BLaER1 treated with 17β-estradiol and CSF1 and Interleukin-3, amounts not matched to agents 10 nM and 100 nM (cell line): ENCODE data around the gene OSBPL1A.

Source experiments
- H3K27ac ChIP-seq, 11 experiments: shearing (Covaris generic); formaldehyde crosslinking; 2 replicates each; pipeline ENCODE4 v1.8.1; 2022
- H3K27me3 ChIP-seq, 11 experiments: shearing (Covaris generic); formaldehyde crosslinking; 2 replicates each; pipeline ENCODE4 v1.8.1; 2022
- H3K36me3 ChIP-seq, 11 experiments: shearing (Covaris generic); formaldehyde crosslinking; 2 replicates each; pipeline ENCODE4 v1.8.1; 2022
- H3K4me1 ChIP-seq, 10 experiments: shearing (Covaris generic); formaldehyde crosslinking; 2 replicates each; pipeline ENCODE4 v1.8.1; 2022
- H3K4me2 ChIP-seq, 11 experiments: shearing (Covaris generic); formaldehyde crosslinking; 2 replicates each; pipeline ENCODE4 v1.8.1; 2022
- H3K4me3 ChIP-seq, 10 experiments: shearing (Covaris generic); formaldehyde crosslinking; 2 replicates each; pipeline ENCODE4 v1.8.1; 2022
- H3K9ac ChIP-seq, 11 experiments: shearing (Covaris generic); formaldehyde crosslinking; 2 replicates each; pipeline ENCODE4 v1.8.1; 2022
- H3K9me3 ChIP-seq, 11 experiments: shearing (Covaris generic); formaldehyde crosslinking; replicated peaks in 1 of 11; 2 replicates each; pipeline ENCODE4 v1.8.1; 2022
- H4K20me1 ChIP-seq, 11 experiments: shearing (Covaris generic); formaldehyde crosslinking; 2 replicates each; pipeline ENCODE4 v1.8.1; 2022
- Cebpa-rat ChIP-seq, 11 experiments: shearing (Covaris generic); IDR thresholded peaks; 2 replicates each; pipeline ENCODE4 v1.8.1; 2022

The OSBPL1A gene

GRCh38 chr18:24189664-24190346 lies 207.8 kb downstream of the OSBPL1A start:
- Histone ChIP-seq H4K20me1 (no peaks in the 10 kb centered on the region), H3K27ac (no peak overlapping the region), H3K27me3 (no peaks in the 10 kb centered on the region), H3K9me3 (no peaks in the 10 kb centered on the region), H3K4me1 (peaks cover 0 to 35% (median 0%) of the 10 kb centered on the region in 10 experiments; a peak in 7 of 20 replicates), H3K9ac (no peak overlapping the region), H3K36me3 (peaks cover 0 to 9% (median 0%) of the 10 kb centered on the region in 11 experiments; a peak in 4 of 22 replicates), H3K4me2 (peak overlapping the region in 2 of 11 experiments; percentile 49 to 55; a peak in 3 of 22 replicates), H3K4me3 (no peak overlapping the region)
- TF ChIP-seq Cebpa-rat (IDR thresholded peaks at IDR 0.05): no peak

GRCh38 chr18:24189007-24189528 lies 208.6 kb downstream of the OSBPL1A start:
- peak overlapping the region in 3 of 11 experiments; percentile 22 to 55 (median 49); a peak in 6 of 22 replicates for H3K4me2 ChIP-seq
- H3K4me1 ChIP-seq: peaks cover 0 to 35% (median 0%) of the 10 kb centered on the region in 10 experiments; a peak in 7 of 20 replicates
- no peak overlapping the region for H3K27ac ChIP-seq
- H3K27me3 ChIP-seq: no peaks in the 10 kb centered on the region
- H4K20me1 ChIP-seq: no peaks in the 10 kb centered on the region
- H3K9ac ChIP-seq: no peak overlapping the region
- no peaks in the 10 kb centered on the region for H3K9me3 ChIP-seq
- peaks cover 0 to 9% (median 0%) of the 10 kb centered on the region in 11 experiments; a peak in 4 of 22 replicates for H3K36me3 ChIP-seq
- no peak overlapping the region for H3K4me3 ChIP-seq
- no peak for TF ChIP-seq Cebpa-rat (IDR thresholded peaks at IDR 0.05)

- H3K4me1 ChIP-seq: peaks cover 0 to 35% (median 0%) of the 10 kb centered on the region in 10 experiments; a peak in 7 of 20 replicates
- H4K20me1 ChIP-seq: no peaks in the 10 kb centered on the region
- H3K27ac ChIP-seq: no peak overlapping the region
- no peaks in the 10 kb centered on the region for H3K9me3 ChIP-seq
- H3K4me2 ChIP-seq: peak overlapping the region in 3 of 11 experiments; percentile 22 to 55 (median 49); a peak in 6 of 22 replicates
- no peaks in the 10 kb centered on the region for H3K27me3 ChIP-seq
- H3K9ac ChIP-seq: no peak overlapping the region
- no peak overlapping the region for H3K4me3 ChIP-seq
- no peak for TF ChIP-seq Cebpa-rat (IDR thresholded peaks at IDR 0.05)
- peaks cover 0 to 9% (median 0%) of the 10 kb centered on the region in 11 experiments; a peak in 4 of 22 replicates for H3K36me3 ChIP-seq
Measured at GRCh38 chr18:24188120-24188519, 209.5 kb downstream of the OSBPL1A start.

- peak overlapping the region in 3 of 11 experiments; percentile 22 to 55 (median 53); a peak in 4 of 22 replicates for H3K4me2 ChIP-seq
- no peak overlapping the region for H3K9ac ChIP-seq
- no peak overlapping the region for H3K27ac ChIP-seq
- no peaks in the 10 kb centered on the region for H3K9me3 ChIP-seq
- H3K4me3 ChIP-seq: no peak overlapping the region
- H4K20me1 ChIP-seq: no peaks in the 10 kb centered on the region
- peaks cover 0 to 35% (median 0%) of the 10 kb centered on the region in 10 experiments; a peak in 7 of 20 replicates for H3K4me1 ChIP-seq
- TF ChIP-seq Cebpa-rat (IDR thresholded peaks at IDR 0.05): no peak
- H3K27me3 ChIP-seq: no peaks in the 10 kb centered on the region
- H3K36me3 ChIP-seq: peaks cover 0 to 9% (median 0%) of the 10 kb centered on the region in 11 experiments; a peak in 4 of 22 replicates
Measured at GRCh38 chr18:24187689-24188088, 209.9 kb downstream of the OSBPL1A start.

- no peak for TF ChIP-seq Cebpa-rat (IDR thresholded peaks at IDR 0.05)
- Histone ChIP-seq H3K9ac (no peak overlapping the region), H3K27me3 (no peaks in the 10 kb centered on the region), H3K4me1 (peaks cover 0 to 35% (median 0%) of the 10 kb centered on the region in 10 experiments; a peak in 7 of 20 replicates), H4K20me1 (no peaks in the 10 kb centered on the region), H3K36me3 (peaks cover 0 to 9% (median 0%) of the 10 kb centered on the region in 11 experiments; a peak in 4 of 22 replicates), H3K4me3 (no peak overlapping the region), H3K27ac (no peak overlapping the region), H3K4me2 (peak overlapping the region in 2 of 11 experiments; percentile 53 to 55; a peak in 2 of 22 replicates), H3K9me3 (no peaks in the 10 kb centered on the region)
Measured at GRCh38 chr18:24187049-24187448, 210.6 kb downstream of the OSBPL1A start.

GRCh38 chr18:24185805-24186204 lies 211.8 kb downstream of the OSBPL1A start:
- Histone ChIP-seq H3K9me3 (no peaks in the 10 kb centered on the region), H3K36me3 (peaks cover 0 to 9% (median 0%) of the 10 kb centered on the region in 11 experiments; a peak in 4 of 22 replicates), H4K20me1 (no peaks in the 10 kb centered on the region), H3K4me2 (no peak overlapping the region), H3K4me1 (peaks cover 0 to 35% (median 0%) of the 10 kb centered on the region in 10 experiments; a peak in 7 of 20 replicates), H3K27me3 (no peaks in the 10 kb centered on the region), H3K4me3 (no peak overlapping the region), H3K27ac (no peak overlapping the region), H3K9ac (no peak overlapping the region)
- no peak for TF ChIP-seq Cebpa-rat (IDR thresholded peaks at IDR 0.05)

- H4K20me1 ChIP-seq: no peaks in the 10 kb centered on the region
- no peak overlapping the region for H3K4me3 ChIP-seq
- H3K36me3 ChIP-seq: peaks cover 0 to 10% (median 0%) of the 10 kb centered on the region in 11 experiments; a peak in 4 of 22 replicates
- no peak overlapping the region for H3K27ac ChIP-seq
- peaks cover 7 to 17% (median 8%) of the 10 kb centered on the region in 10 experiments for H3K4me1 ChIP-seq
- H3K9ac ChIP-seq: no peak overlapping the region
- no peak for TF ChIP-seq Cebpa-rat (IDR thresholded peaks at IDR 0.05)
- H3K4me2 ChIP-seq: no peak overlapping the region
- no peaks in the 10 kb centered on the region for H3K27me3 ChIP-seq
- no peaks in the 10 kb centered on the region for H3K9me3 ChIP-seq
Measured at GRCh38 chr18:24181806-24182205, 215.8 kb downstream of the OSBPL1A start.

GRCh38 chr18:24180048-24180447 lies 217.6 kb downstream of the OSBPL1A start:
- Histone ChIP-seq H3K4me1 (peaks cover 12 to 20% (median 16%) of the 10 kb centered on the region in 10 experiments), H3K36me3 (peaks cover 0 to 8% (median 0%) of the 10 kb centered on the region in 11 experiments; a peak in 3 of 22 replicates), H3K9ac (no peak overlapping the region), H3K27ac (no peak overlapping the region), H3K4me3 (no peak overlapping the region), H3K27me3 (no peaks in the 10 kb centered on the region), H3K4me2 (peak overlapping the region in 2 of 11 experiments; percentile 39 to 42; a peak in 2 of 22 replicates), H3K9me3 (no peaks in the 10 kb centered on the region), H4K20me1 (no peaks in the 10 kb centered on the region)
- no peak for TF ChIP-seq Cebpa-rat (IDR thresholded peaks at IDR 0.05)

- Histone ChIP-seq H4K20me1 (no peaks in the 10 kb centered on the region), H3K4me2 (peak overlapping the region; percentile 65 to 88 (median 77); a peak in 20 of 22 replicates), H3K4me1 (peaks cover 12 to 20% (median 16%) of the 10 kb centered on the region in 10 experiments), H3K36me3 (peaks cover 0 to 14% (median 0%) of the 10 kb centered on the region in 11 experiments; a peak in 4 of 22 replicates), H3K4me3 (no peak overlapping the region), H3K27ac (peak overlapping the region in 4 of 11 experiments; percentile 40 to 61 (median 56); a peak in 5 of 22 replicates), H3K9me3 (no peaks in the 10 kb centered on the region), H3K9ac (no peak overlapping the region), H3K27me3 (no peaks in the 10 kb centered on the region)
- no peak for TF ChIP-seq Cebpa-rat (IDR thresholded peaks at IDR 0.05)
Measured at GRCh38 chr18:24177499-24178133, 220.0 kb downstream of the OSBPL1A start.
